Measurements from ENCODE around the gene LCE7A.

LCE7A gene, protein sequence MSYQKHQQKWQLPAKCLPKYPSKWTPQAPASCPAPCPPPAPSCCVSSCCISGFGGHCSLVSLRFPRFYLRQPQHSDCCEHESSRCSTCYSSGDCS

DNA sequence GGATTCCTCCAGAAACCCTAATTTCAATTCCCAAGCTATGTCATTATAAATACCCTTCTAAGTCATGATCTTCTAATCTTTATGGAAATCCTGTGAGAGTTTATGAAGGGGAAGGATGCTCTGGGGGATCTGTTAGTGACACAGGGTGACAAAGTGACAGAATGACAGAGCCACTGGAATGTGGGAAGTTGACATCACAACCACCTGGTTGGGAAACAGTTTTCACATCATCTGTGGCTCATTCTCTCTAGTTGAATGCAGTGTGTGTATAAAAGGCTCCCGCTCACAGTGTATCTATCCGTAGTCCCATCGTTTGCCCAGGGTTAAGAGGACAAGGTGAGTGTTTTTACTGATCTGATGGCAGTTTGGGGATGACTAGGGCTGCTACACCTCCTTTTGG lies at the start of gene LCE7A:
TSS of gene LCE7A (plus strand) at position 301 of the 400 bp plus-strand sequence. CDS start 702 bp downstream, outside the sequence.
- TF ChIP-seq, protein P1, sequence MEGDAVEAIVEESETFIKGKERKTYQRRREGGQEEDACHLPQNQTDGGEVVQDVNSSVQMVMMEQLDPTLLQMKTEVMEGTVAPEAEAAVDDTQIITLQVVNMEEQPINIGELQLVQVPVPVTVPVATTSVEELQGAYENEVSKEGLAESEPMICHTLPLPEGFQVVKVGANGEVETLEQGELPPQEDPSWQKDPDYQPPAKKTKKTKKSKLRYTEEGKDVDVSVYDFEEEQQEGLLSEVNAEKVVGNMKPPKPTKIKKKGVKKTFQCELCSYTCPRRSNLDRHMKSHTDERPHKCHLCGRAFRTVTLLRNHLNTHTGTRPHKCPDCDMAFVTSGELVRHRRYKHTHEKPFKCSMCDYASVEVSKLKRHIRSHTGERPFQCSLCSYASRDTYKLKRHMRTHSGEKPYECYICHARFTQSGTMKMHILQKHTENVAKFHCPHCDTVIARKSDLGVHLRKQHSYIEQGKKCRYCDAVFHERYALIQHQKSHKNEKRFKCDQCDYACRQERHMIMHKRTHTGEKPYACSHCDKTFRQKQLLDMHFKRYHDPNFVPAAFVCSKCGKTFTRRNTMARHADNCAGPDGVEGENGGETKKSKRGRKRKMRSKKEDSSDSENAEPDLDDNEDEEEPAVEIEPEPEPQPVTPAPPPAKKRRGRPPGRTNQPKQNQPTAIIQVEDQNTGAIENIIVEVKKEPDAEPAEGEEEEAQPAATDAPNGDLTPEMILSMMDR (IDR thresholded peaks at IDR 0.05; ENCODE audit: low read depth, low read length, missing control alignments), result no peak
- DNase-seq (ENCODE audit: low read depth), result no peak

GRCh38 chr1:152811050-152811449 lies 48.7 kb upstream of the LCE7A start:
- TF ChIP-seq, protein P1 (IDR thresholded peaks at IDR 0.05; ENCODE audit: low read depth, low read length, missing control alignments), result no peak
- no peak for DNase-seq (ENCODE audit: low read depth)
- H3K4me3 ChIP-seq (ENCODE audit: low read depth, low read length), result no peak overlapping the region

More for the DNA sequence above, at the start of gene LCE7A:
- H3K4me3 ChIP-seq (ENCODE audit: low read depth, low read length), result no peak within 1 kb of the TSS

GRCh38 chr1:152811671-152812070 lies 48.1 kb upstream of the LCE7A start, which contains the start of gene LCE1B:
LCE1B (plus strand) TSS chr1:152811971; CDS start chr1:152812447, 476 bp downstream.
- no peak within 1 kb of the TSS for H3K4me3 ChIP-seq (ENCODE audit: low read depth, low read length)
- TF ChIP-seq, protein P1 (IDR thresholded peaks at IDR 0.05; ENCODE audit: low read depth, low read length, missing control alignments), result no peak
- DNase-seq (ENCODE audit: low read depth), result no peak

- H3K4me3 ChIP-seq (ENCODE audit: low read depth, low read length), result no peak overlapping the region
- TF ChIP-seq, protein P1 (IDR thresholded peaks at IDR 0.05; ENCODE audit: low read depth, low read length, missing control alignments), result no peak
- no peak for DNase-seq (ENCODE audit: low read depth)
These were observed 42.5 kb upstream of the LCE7A start for GRCh38 chr1:152817309-152817708.

GRCh38 chr1:152823294-152823693 lies 36.5 kb upstream of the LCE7A start:
- TF ChIP-seq, protein P1 (IDR thresholded peaks at IDR 0.05; ENCODE audit: low read depth, low read length, missing control alignments), result peak; percentile 29
- no peak overlapping the region for H3K4me3 ChIP-seq (ENCODE audit: low read depth, low read length)
- no peak for DNase-seq (ENCODE audit: low read depth)

DNA sequence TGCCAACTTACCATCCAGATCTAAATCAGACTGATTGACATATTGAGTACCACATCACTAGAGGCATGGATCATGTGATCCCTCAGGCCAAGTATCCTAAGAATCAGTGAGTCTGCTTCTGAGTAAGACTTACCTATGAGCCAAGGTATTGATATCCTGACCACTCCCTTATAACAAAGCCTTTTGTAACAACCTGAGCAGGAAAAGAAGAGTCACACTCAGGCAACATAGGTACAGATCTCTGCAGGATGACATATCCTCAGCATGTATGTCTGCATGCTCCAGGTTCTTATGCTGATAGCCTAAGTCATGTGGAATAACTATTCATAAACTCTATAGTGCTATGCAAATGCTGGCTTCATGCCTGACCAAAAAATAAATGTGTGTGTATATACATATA lies 34.8 kb upstream of the LCE7A start:
- DNase-seq (ENCODE audit: low read depth), result no peak
- TF ChIP-seq, protein P1 (IDR thresholded peaks at IDR 0.05; ENCODE audit: low read depth, low read length, missing control alignments), result no peak
- H3K4me3 ChIP-seq (ENCODE audit: low read depth, low read length), result no peak overlapping the region

DNA sequence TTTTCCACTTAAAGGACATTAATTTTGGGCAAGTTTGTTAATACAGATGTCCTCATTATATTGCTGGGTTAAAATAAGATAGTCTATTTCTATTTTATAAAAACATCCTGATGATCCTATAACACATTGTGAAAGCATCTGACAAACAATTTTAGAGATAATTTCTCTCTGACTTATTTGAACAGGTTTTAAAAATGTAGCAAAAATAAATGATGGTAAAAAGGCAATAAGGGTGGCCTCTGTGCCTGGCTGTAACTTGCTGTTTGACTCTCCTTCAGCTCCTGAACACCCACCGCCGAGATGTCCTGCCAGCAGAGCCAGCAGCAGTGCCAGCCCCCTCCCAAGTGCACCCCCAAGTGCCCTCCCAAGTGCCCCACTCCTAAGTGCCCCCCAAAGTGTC lies 32.6 kb upstream of the LCE7A start, which contains the start of gene LCE1A:
TSS of gene LCE1A (plus strand) at position 301 of the 400 bp plus-strand sequence. CDS start at position 301, 0 bp downstream.
- TF ChIP-seq, protein P1 (IDR thresholded peaks at IDR 0.05; ENCODE audit: low read depth, low read length, missing control alignments), result no peak
- no peak within 1 kb of the TSS for H3K4me3 ChIP-seq (ENCODE audit: low read depth, low read length)
- DNase-seq (ENCODE audit: low read depth), result no peak
